IPS-18c (cell line): ENCODE data around the gene DAND5.
"Not testable (repeated sequence)": the region's sequence is repeated elsewhere in the genome, so short reads cannot be mapped to it uniquely, and the experiment has no call there.

Experiments
- H3K4me3 ChIP-seq: 2 replicates; pipeline ENCODE4 v1.7.0; 2013; ENCODE audit warnings: low read depth, mild to moderate bottlenecking, low read length, moderate library complexity; ENCODE audit not compliant: insufficient read depth
- H3K9me3 ChIP-seq: one replicate; pipeline ENCODE4 v1.6.1; 2013; ENCODE audit warnings: mild to moderate bottlenecking, low read length, moderate library complexity; ENCODE audit not compliant: control insufficient read depth, insufficient read depth

DAND5 gene

DNA sequence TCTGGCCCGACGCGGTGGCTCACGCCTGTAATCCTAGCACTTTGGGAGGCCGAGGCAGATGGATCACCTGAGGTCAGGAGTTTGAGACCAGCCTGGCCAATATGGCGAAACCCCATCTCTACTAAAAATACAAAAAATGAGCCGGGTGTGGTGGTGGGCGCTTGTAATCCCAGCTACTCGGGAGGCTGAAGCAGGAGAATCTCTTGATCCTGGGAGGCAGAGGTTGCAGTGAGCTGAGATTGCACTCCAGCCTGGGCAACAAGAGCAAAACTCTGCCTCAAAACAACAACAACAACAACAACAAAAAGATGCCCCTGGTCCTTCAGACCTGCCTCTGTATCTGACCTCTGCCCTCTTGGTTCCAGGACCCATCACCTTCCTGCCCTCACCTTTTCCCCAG, 13.8 kb upstream of the DAND5 start:
- peak overlapping the region; percentile 98; the same call in 1 of the 2 replicates for H3K4me3 ChIP-seq
- H3K9me3 ChIP-seq = not testable (repeated sequence)

DNA sequence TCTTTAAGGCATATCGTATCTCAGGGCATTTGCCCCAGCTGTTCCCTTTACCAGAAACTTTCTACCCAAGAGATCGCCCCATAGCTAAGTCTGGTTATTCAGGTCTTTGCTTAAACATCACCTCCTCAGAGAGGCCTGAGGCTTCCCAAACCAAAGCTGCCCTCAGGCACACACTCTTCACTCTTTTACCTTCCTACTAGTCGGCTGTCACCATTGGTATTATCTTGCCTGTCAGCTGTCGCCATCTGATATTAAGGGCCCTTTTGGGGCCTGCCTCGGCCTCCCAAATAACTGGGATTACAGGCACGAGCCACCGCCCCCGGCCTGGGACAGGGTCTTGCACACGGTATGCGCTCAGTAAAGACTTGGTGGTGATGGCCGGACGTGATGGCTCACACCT, 13.4 kb upstream of the DAND5 start:
- H3K4me3 ChIP-seq = peak overlapping the region; percentile 98
- H3K9me3 ChIP-seq = peaks cover 2% of the 10 kb centered on the region

DNA sequence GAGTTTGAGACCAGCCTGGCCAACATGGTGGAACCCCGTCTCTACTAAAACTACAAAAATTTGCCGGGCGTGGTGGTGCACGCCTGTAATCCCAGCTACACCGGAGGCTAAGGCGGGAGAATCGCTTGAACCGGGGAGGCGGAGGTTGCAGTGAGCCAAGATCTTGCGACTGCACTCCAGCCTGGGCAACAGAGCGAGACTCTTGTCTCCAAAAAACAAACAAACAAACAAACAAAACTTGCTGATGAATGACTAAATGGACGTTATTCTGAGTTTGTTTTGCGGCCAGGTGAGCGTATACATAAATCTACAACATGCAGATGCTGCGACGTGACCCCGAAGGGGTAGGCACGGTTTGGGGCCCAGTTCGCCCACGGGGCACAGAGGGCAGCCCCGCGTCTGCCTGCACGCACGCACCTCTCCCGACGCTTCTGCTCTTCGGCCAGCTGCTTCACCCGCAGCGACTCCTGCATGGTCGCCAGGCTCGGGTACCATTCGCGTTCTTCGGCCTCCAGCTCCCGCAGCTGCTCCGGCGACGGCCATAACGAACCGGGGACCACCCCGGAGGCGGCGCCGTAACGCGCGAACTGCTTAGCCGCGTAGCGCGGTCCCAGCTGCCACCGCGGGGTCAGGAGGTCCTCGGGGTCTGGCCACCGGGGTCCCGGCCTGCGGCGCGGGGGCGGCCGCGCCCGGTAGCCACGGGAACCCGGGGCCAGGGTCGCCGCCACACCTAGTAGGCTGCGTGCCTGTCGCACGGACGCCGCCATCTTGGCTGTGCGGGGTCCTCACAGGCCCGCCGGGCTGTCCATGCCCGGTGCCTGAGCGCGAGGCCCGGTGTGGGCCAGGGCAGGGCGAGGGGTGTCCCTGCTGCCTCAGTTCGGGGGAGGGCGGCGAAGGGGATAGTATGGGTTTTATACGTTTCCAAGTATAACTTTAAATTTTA, 12.7 kb upstream of the DAND5 start, which contains the start of gene GADD45GIP1:
Gene GADD45GIP1, minus strand, starts transcription at position 778 of the 943 bp plus-strand sequence. Its CDS starts 11 bp downstream, at position 767.
- Histone ChIP-seq H3K4me3 (peak within 1 kb of the TSS; percentile 98), H3K9me3 (peaks cover 4% of the 10 kb centered on the region)

DNA sequence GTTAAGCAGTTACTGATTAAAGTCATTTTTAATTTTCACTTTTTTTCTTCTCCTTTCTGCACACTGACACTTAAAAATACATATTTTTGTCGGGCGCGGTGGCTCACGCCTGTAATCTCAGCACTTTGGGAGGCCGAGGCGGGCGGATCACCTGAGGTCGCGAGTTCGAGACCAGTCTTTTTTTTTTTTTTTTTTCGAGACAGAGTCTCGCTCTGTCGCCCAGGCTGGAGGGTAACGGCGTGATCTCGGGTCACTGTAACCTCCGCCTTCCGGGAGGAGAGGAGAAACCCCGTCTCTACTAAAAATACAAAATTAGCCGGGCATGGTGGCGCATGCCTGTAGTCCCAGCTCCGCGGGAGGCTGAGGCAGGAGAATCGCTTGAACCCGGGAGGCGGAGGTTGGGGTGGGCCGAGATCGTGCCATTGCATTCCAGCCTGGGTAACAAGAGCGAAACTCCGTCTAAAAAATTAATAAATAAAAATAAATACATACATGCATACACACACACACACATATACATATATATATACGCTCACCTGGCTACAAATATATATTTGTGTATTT, 11.9 kb upstream of the DAND5 start:
- peak overlapping the region; percentile 98; the same call in 1 of the 2 replicates for H3K4me3 ChIP-seq
- not testable (repeated sequence) for H3K9me3 ChIP-seq

DNA sequence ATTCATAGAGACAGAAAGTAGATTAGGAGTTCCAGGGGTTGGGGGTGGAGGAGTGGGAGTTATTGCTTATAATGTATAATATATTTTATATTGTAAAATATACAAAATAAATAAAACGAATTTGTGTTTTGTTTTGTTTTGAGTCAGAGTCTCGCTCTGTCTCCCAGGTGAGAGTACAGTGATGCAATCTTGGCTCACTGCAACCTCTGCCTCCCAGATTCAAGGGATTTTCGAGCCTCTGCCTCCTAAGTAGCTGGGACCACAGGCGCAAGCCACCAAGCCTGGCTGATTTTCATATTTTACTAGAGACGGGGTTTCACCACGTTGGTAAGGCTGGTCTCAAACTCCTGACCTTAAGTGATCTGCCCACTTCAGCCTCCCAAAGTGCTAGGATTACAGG, 9.9 kb upstream of the DAND5 start:
- Histone ChIP-seq H3K4me3 (no peak overlapping the region), H3K9me3 (peaks cover 6% of the 10 kb centered on the region)

DNA sequence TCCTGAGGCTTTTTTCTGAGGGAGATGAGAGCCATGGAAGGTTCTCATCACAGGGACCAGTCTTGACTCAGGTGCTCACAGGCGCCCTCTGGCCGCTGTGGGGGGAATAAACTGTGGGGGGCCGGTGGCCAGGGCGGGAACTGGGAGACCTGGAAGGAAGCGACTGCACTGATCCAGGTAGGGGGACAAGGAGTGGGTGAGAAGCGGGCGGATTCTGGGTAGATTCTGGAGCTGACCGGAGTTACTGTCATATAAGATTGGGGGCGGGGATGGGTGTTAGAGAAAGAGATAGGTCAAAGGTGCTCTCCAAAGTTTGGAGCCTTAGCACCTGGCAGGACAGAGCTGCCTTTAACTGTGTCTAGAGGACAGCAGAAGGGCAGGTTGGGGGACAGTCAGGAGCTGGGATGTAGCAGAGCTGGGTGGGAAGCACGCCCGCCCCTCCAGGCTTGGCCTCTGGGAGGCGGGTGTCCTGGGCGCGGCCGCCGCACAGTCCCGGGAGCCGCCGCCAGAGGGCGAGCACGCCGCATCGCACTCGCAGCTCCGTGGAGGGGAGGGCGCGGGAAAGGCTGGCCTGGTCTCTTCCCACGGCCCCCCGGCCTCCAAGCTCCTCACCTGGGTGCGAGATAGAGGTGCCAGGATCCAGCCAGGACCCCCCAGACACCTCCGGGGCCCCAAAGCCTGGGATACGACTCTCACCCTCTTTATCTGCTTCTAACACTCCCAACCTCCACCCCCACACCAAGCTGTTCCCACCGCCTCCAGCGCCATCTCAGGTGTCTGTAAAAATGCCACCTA, 4.2 kb upstream of the DAND5 start:
- peak overlapping the region; percentile 29; the same call in 1 of the 2 replicates for H3K4me3 ChIP-seq
- peaks cover 6% of the 10 kb centered on the region for H3K9me3 ChIP-seq

DNA sequence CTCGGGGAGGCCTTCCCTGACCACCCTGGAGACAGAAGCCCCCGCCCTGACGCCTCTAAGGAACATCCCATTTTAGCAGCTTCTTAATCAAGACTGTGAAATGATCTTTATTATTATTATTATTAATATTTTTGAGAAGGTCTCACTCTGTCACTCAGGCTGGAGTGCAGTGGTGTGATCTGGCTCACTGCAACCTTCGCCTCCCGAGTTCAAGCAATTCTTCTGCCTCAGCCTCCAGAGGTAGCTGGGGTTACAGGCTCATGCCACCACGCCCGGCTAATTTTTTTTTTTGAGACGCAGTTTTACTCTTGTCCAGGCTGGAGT, 3.6 kb upstream of the DAND5 start:
- no peak overlapping the region for H3K4me3 ChIP-seq
- peaks cover 6% of the 10 kb centered on the region for H3K9me3 ChIP-seq

DNA sequence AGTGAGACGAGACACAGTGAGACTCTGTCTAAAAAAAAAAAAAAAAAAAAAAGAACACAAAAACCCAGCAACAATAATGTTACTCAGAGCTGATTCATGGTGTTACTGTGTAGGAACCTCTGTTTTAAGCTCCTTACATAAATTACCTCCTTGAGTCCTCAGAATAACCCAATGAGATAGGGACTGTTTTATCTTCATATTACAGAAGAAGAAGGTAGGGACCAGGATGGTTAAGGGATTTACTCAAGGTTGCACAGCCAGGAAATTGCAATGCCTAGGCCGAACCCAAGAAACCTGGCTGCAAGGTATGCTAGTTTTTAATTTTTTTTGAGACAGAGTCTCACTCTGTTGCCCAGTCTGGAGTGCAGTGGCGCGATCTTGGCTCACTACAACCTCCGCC, 1.5 kb upstream of the DAND5 start:
- Histone ChIP-seq H3K4me3 (no peak overlapping the region), H3K9me3 (peaks cover 2% of the 10 kb centered on the region)

DNA sequence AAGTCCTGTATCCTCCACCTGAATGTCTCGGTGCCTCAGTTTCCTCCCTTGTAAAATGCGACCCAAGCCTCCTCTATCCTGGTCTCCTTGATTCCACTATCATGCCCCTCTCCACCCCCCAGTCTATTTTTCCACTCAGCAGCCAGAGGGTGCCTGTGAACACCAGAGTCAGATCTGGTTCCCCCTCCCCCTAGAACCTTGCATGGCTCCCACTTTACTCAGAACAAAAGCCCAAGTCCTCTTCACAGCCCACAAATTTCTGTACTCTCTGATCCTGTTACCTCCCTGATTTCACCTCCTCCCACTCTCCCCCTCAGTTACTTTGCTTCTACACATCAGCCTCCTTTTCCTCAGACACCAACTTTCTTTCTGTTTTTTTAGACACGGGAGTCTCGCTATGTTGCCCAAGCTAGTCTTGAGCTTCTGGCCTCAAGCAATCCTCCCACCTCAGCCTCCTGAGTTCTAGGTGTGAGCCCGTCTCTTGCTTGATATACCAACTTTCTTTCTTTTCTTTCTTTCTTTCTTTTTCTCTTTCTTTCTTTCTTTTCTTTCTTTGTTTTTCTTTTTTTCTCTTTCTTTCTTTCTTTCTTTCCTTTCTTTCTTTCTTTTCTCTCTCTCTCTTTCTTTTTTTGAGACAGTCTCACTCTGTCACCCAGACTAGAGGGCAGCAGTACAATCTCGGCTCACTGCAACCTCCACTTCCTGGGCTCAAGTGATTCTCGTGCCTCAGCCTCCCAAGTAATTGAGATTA, 869 bp downstream of the DAND5 start:
- Histone ChIP-seq H3K9me3 (peaks cover 2% of the 10 kb centered on the region), H3K4me3 (no peak overlapping the region)

DNA sequence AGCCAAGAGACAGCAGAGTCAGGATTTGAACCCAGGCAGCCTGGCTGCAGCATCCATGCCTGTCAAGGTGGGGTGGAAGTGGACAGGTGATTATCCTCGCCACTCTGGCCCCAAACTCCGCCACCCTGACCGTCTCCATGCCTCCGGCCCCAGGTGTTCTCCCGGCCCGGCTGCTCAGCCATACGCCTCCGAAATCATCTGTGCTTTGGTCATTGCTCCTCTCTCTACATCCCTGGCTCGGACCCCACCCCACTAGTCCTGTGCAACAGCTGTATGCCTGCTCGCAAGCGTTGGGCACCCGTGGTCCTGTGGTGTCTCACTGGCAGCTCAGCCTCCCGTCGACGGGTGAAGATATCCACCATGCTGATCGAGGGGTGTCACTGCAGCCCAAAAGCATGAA, 3.9 kb downstream of the DAND5 start:
- H3K4me3 ChIP-seq = no peak overlapping the region

DNA sequence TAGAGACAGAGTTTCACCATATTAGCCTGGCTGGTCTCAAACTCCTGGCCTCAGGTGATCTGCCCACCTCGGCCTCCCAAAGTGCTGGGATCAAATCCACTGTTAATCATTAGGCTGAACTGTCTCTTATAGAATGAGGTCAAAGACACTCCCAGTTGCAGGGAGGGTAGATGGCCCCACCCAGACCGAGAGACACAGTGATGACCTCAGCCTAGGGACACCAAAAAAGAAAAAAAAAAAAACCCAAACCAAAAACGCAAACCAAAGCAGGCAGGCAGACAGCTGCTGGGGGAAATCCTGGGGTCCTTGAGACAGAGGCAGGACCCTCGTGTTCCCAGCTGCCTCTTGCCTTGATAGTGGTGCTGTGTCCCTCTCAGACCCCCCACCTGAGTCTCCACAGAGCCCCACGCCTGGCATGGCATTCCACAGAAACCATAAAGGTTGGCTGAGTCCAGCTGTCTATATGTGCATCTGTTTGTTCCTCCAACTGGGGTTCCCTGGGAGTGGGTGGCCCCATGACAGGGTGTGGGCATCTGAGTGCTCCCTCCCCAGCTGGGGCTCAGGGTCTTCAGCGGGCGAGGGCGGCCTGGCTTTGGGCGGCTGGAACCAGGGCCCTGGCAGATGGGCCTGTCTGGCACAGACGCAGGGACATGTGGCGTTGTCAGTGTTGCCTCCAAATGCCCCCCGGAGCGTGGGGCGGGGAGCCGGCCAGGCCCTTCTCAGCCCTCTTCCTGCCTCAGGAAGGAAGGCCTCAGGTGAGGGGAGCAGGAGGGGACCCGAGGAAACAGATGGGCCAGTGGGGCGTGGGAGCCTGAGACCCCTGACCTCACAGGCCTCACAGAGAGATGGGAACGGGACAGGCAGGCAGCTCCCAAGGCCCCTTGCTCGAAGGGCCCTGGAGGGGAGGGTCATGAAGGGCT, 5.2 kb downstream of the DAND5 start:
- no peaks in the 10 kb centered on the region for H3K9me3 ChIP-seq
- H3K4me3 ChIP-seq = no peak overlapping the region

More for the DNA sequence above, 3.9 kb downstream of the DAND5 start:
- no peaks in the 10 kb centered on the region for H3K9me3 ChIP-seq

DNA sequence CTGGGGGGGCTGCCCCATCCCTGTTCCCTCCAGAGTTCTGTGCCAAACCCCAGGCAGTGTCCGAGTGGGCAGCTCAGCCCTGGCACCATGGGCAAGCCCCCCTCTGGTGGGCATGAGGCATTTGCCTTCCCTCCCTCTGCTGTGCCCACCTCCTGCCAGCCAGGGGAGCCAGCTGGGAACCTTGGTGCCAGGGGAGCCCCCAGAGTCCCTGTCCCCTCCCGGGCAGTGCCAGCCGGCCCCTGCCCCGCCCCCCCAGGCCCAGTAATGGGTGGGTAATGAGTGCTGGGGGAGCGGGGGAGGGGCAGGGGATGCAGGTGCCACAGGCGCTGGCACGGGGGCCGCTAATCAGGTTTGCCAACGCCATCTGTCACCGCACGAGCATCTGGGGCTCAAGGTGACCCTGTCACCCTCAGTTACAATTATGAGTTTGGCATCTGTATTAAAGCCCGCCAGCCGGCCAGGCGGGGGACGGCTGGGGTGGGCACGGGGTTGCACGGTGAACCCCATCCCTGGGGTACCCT, 5.9 kb downstream of the DAND5 start:
- H3K4me3 ChIP-seq = no peak overlapping the region
- no peaks in the 10 kb centered on the region for H3K9me3 ChIP-seq

DNA sequence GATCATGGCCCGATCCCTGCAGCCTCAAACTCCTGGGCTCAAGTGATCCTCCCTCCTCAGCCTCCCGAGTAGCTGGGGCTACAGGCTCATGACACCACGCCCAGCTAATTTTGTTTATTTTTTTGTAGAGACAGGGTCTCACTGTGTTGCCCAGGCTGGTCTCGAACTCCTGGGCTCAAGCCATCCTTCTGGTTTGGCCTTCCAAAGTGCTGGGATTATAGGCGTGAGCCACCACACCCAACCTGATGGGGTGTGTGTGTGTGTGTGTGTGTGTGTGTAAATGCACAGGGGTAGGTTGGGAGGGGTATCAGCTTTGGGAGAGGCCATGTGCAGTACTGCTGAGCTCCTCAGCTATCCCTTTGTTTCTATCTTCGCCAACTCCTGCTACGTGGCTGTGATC, 6.7 kb downstream of the DAND5 start:
- not testable (repeated sequence) for H3K9me3 ChIP-seq, H3K4me3 ChIP-seq

DNA sequence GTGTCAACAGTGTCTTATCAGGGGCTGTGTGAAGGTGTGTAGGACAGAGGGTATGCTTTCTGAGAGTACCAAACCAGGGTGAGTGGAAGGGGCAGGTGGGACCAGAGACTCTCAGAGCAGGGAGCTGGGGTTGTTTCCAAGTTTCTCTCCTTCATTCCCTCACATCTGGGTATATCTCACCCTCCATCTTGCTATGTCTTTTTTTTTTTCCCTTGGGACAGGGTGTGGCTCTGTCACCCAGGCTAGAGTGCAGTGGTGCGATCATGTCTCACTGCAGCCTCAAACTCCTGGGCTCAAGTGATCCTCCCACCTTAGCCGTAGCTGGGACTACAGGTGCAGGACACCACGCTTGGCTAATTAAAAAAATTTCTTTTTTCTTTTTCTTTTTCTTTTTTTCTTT, 10.6 kb downstream of the DAND5 start:
- no peaks in the 10 kb centered on the region for H3K9me3 ChIP-seq
- H3K4me3 ChIP-seq = no peak overlapping the region

DNA sequence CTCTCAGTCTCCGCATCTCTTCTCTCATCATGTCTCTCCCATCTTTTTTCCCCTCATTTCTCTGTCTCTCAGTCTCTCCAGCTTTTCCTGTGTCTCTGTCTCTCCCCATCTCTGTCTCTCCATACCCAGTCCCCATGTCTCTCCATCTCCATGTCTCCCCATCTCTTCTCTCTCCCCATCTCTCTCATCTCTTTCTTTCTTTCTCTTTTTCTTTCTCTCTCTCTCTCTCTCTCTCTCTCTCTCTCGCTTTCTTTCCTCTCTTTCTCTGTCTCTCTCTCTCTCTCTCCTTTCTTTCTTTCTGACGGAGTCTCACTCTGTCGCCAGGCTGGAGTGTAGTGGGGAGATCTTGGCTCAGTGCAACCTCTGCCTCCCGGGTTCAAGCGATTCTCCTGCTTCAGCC, 13.3 kb downstream of the DAND5 start:
- Histone ChIP-seq H3K4me3 (no peak overlapping the region), H3K9me3 (no peaks in the 10 kb centered on the region)

DNA sequence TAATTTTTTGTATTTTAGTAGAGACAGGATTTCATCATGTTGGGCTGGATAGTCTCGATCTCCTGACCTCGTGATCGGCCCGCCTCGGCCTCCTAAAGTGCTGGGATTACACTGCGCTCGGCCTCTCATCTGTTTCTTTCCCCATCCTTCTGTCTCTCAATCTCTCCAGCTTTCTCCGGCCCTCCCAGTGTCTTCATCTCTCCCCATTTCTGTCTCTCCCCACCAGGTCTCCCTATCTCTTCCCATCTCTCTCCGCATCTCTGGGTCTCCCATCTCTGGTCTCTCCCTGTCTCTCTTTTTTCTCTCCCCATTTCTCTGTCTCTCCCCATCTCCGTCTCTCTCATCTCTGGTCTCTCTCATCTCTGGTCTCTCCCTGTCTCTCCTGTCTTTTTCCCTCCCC, 13.7 kb downstream of the DAND5 start:
- H3K4me3 ChIP-seq = peak overlapping the region; percentile 46; the same call in 1 of the 2 replicates
- no peaks in the 10 kb centered on the region for H3K9me3 ChIP-seq
